NCI-H82 treated with DMSO at 0.1 percent for 48 hours (cell line): ENCODE results near the gene MOB1A.
"Not testable (repeated sequence)": the region's sequence is repeated elsewhere in the genome, so short reads cannot be mapped to it uniquely, and the experiment has no call there.

Experiments used
- DNase-seq: peaks from one replicate; lab custom pipeline; 2025; ENCODE audit not compliant: unreplicated experiment; lab: John Stamatoyannopoulos, UW

The MOB1A gene

DNA sequence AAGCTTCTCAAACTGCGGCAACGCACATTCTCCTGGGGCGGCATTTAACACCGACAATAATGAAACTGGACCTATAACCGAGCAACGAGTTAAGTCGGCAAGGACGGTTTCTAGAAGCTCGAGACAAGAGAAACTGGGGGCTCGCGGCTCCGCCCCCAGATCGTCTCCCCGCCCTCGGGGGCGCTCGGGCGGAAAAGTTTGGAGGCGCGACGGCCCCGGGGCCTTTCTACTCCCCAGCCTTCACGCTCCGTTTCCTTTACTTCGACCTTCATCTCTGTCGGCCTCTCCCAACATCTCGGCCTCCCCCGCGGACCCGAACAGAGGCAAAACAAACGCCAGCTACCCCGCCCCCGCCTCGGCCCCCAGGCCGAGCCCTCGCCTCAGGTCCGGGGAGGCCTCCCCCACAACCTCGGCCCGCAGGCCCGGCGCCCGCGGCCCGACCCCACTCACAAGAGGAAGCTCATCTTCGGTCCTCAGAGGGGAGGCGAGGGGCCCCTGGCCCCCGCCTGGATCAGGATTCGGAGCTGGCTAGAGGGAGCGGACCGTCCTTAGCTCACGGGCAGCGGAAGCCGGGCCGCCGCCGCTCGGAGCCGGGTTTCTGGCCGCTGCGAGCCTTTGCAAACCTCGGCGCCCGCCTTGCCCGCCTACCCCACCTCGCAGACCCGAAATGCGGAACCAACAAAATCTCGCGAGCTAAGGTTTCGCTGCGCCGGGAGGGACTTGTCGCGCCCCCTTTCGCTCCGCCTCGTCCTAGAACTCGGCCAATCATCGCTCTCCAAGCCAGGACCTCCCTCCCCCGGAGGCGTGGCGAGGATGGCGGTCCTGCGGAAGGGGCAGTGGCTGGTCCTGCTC, at the start of gene MOB1A:
Gene MOB1A (minus strand): TSS at position 669 of the 852 bp plus-strand sequence. CDS start 205 bp downstream, at position 464.
- DNase-seq: peak; percentile 99

DNA sequence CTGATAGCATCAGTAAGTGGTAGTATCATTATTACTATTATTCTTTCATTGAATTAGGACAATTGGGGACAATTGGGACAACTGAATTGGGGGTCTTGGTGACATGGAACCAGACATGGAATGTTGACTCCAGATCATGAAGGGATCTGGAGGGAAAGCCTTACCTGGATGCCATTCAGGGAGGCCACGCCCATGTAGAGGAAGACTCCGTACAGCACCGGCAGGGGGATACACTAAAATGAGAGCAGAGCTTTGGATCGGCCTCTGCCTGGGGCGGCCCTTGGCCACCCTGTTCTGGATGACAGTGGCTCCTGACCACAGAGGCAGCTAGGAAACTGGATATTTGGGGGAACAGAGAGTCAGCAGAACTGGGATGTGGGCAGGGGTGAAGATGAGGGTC, 49.0 kb upstream of the MOB1A start:
- no peak for DNase-seq

GRCh38 chr2:74226648-74227213, 48.1 kb upstream of the MOB1A start:
- DNase-seq: peak; percentile 10

- no peak for DNase-seq
Observed at GRCh38 chr2:74225698-74226459, 47.2 kb upstream of the MOB1A start.

GRCh38 chr2:74223941-74224770, 45.5 kb upstream of the MOB1A start:
- DNase-seq: no peak

- DNase-seq: no peak
Observed at GRCh38 chr2:74222300-74222650, 43.6 kb upstream of the MOB1A start.

DNA sequence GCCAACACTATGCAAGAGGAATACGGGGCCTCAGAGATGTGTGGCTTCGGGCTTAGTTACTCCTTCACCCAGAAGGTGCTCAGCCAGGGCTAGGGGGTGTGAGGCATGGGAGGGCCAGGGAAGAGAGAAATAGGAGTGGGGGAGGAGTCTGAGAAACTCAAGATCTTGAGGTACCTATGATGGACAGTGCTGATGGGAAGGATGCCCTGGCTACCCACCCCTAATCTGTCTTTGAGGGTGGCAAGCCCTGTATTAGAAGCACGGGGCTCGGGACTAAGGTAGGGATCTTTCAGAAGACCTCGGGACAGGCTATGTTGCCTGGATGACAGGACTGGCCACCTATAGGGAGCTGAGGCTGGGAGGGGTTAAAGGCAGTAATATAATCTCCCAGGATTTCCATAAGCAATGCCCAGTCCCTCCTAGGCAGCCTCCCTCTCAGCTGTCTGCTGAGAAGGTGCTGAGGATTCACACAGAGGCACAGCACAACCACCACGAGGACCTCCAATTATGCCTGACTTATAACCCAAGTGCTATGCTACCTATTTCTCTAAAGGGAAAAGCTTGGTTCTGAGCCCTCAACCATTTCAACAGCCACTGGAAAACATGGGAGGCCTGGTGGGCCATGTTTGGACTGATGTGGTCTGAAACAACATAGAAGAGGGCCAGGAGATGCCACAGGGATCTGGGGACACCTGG, 43.1 kb upstream of the MOB1A start:
- no peak for DNase-seq

DNA sequence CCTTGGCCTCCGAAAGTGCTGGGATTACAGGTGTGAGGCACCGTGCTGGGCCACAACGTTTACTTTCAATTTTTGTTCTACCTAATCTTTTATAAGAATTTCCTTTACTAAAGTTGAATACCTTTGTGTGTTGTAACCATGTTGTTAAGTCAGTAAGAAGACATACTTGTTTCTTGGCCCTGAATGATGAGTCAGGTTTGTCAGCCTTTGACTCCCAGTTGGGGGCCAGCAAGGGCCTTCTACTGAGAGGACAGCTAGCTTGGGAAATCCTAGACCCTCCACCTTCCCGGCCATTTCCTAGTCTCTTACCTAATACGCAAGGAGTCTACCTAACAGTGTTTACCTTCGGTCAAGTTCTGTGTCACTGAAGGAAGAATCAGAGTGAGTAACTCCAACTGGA, 42.4 kb upstream of the MOB1A start:
- no peak for DNase-seq

DNA sequence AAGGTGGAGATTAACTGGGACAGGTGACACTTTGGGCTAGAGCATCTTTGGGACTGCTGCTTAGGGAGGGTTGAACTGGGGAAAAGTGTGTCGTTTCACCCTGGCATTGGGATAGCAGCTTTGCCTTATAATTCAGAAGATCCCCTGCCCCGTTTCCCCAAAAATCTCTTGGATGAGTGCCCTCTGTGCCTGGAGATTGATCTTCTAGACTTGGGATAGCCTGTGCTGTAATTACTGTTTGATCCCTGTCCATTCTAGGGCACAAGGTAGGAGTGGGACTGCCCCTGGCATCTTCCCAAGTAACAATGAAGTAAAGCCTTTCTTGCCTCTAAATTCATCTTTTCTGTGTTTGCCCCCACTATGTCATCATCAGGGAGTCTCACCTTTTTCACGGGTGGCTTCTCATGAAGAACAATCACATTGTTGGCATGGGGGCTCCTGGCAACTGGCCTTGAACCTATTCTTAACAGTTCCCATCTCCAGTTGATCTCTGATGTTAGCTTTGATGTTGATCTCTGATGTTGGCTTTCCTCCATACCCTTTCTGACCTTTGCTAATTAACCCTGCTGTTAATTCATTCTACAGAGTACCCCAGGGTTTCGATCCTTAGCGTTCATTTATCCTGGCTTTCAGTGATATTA, 41.3 kb upstream of the MOB1A start:
- no peak for DNase-seq

DNA sequence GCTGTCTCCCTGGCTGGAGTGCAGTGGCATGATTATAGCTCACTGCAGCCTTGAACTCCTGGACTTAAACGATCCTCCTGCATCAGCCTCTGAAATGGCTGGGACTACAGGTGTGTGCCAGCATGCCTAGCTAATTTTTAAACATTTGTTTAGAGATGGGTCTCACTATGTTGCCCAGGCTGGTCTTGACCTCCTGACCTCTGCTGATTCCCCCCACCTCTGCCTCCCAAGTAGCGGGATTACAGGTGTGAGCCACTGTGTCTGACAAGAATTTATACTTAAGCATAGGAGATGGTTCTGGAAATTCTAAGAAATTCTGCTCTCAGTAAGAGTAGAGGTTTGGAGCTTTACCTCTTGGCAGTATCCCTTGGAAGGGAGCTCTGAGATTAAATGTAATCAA, 38.0 kb upstream of the MOB1A start:
- no peak for DNase-seq

DNA sequence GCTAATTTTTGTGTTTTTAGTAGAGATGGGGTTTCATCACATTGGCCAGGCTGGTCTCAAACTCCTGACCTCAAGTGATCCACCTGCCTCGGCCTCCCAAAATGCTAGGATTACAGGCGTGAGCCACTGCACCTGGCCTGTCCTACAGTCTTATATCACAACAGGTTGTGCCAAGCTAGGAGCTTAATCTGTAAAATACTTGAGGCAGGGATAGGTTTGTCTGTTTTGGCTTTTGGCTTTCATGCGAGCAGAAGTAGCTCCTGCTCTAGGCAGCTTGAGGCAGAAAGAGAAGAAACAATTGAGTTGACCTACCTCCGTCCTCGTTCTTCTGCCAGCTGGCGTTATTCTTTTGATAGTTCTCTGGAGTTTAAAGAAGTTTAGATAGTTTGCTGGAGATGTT, 37.1 kb upstream of the MOB1A start:
- not testable (repeated sequence) for DNase-seq

GRCh38 chr2:74212702-74213410, 34.2 kb upstream of the MOB1A start:
- DNase-seq: no peak

DNA sequence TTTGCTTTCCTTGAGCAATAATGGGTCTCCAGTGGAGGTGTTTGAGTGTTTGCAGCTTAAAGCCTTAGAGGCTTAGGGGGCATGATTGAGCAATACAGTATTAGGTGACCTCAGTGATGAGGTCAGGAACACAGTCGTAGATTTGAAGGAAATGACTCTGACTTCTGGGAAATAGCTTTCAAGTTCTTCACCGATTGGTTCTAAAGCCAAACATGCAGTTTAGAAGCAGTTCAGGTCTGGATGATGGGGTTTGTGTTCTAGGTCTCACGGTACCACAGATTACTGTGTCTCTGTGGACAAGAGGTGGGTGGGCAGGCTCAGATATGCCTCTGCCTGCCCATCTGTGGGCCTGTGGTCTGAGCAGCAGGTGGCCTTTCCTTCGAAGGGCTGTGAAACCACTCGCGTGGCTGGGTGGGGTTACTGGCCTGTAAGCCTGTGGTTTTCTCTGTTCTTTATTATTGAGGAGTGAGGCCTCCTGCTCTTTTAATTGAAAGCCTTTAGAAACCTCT, 27.6 kb upstream of the MOB1A start:
- no peak for DNase-seq

DNA sequence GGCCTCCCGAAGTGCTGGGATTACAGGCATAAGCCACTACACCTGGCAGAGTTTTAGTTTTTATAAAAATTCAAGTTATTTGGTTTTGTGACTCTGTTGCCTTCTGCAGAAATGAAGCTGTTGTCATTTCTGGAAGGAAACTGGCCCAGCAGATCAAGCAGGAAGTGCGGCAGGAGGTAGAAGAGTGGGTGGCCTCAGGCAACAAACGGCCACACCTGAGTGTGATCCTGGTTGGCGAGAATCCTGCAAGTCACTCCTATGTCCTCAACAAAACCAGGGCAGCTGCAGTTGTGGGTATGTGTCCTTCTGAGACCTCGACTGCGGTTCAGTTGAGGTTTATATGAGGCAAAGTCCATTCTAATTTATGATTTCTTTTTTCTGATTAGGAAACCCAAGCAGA, 26.9 kb upstream of the MOB1A start:
- DNase-seq: no peak

GRCh38 chr2:74205113-74205512, 26.4 kb upstream of the MOB1A start:
- DNase-seq: no peak

DNA sequence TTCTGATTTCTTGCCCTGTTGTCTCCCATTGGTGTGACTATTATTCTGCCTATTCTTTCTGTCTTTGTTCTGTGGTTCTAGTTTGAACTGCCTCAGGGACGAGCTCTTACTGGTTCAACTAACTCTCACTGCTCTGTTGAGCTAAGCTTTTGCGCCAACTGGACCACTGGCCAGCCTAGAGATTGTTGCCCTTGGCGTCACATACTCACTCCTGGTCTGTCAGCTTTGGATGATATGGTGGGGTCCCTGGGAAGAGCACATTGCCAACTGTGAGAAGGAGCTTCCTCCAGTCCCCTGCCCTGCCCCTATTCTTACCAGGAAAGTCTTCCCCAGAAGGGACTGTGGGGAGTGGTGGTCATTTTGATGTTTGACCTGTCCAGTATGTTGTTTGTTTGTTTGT, 25.8 kb upstream of the MOB1A start:
- DNase-seq: no peak

DNA sequence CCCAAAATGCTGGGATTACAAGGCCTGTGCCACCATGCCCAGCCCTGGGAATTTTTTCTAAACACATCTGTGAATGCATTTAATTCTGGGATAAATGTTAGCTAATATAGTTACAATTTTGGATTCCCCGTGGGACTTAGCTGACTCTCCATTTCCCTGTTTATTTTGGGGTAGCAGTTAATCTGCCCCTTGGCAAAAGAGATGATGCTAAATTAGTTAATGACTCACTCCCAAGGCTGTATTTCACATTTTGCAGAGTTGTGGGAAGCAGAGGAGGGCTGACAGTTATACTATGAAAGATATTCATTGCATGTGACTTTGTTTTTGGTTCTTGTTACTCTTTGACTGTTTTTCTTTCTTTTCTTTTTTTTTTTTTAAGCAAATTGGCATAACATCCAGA, 22.9 kb upstream of the MOB1A start:
- DNase-seq: no peak

DNA sequence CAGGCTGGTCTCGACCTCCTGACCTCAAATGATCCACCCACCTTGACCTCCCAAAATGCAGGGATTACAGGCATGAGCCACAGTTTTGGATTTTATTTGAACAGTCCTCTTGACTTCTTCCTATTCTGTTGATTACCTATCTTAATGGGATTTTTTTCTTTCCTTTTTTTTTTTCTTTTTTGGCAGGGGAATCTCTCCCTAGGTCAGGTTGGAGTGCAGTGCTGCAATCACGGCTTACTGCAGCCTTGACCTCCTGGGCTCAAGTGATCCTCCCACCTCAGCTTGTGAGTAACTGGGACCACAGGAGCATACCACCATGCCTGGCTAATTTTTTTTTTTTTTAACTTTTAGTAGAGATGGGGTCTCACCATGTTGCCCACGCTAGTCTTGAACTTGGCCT, 22.5 kb upstream of the MOB1A start:
- DNase-seq: no peak

DNA sequence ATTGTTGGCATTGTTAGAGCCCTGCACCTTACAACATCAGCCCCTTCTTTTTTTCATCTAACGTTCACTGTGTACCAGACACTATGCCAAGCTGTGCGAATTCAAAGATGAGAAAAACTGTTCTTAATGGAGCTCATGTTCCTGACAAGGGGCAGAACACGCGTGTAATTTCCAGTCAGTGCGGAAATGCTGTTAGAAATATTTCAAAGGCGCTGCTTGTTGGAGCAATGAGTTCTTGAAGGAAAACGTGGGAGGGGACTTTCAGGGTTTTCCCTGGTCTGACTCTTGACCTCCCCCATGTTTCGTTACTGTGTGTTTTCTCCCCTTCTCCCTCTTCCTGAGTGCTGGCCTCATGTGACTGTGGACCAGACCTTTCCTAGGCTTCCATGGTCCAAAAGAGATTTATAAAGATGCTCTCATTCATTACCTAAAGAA, 21.2 kb upstream of the MOB1A start:
- no peak for DNase-seq
